ENCODE results near the gene SYT1.

DNA sequence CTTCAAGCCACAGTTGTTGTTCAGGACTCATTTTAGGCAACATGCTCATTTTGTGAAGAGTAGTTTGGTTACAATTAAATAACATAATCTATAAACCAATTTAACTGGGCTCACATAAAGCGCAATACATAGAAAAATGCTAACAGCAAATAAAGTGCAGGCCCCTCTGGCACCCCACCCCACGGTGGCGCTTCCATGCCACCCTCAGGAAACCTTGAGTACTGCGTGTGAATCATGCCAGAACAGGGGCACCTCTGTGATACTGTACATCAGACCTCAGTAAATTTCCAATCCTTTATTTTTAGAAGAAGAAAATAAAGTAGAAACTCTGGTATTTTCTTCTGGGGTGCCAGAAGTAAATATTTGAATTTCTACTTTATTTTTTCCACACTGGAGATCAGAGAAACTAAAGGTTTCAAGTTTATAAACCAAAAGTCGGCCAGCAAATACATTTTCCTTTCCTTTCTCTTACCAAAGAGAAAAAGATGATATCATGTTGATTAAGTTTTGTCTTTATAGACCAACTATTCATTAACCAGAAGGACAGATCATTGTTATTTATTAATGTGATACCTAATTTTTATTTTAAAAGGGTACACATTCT lies 509.4 kb downstream of the SYT1 start:
- TF ChIP-seq, protein P1, sequence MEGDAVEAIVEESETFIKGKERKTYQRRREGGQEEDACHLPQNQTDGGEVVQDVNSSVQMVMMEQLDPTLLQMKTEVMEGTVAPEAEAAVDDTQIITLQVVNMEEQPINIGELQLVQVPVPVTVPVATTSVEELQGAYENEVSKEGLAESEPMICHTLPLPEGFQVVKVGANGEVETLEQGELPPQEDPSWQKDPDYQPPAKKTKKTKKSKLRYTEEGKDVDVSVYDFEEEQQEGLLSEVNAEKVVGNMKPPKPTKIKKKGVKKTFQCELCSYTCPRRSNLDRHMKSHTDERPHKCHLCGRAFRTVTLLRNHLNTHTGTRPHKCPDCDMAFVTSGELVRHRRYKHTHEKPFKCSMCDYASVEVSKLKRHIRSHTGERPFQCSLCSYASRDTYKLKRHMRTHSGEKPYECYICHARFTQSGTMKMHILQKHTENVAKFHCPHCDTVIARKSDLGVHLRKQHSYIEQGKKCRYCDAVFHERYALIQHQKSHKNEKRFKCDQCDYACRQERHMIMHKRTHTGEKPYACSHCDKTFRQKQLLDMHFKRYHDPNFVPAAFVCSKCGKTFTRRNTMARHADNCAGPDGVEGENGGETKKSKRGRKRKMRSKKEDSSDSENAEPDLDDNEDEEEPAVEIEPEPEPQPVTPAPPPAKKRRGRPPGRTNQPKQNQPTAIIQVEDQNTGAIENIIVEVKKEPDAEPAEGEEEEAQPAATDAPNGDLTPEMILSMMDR (IDR thresholded peaks at IDR 0.05; ENCODE audit: insufficient read depth, low read depth, low read length), result peak; percentile 65
- no peak for TF ChIP-seq EZH2 (IDR thresholded peaks at IDR 0.05; ENCODE audit: insufficient read depth, low read length)

Measured in astrocyte (in vitro differentiated cells and primary cell).